T-helper 22 cell (primary cell): ENCODE measurements around the gene NUDCD2.
"Not testable (repeated sequence)": the region's sequence is repeated elsewhere in the genome, so short reads cannot be mapped to it uniquely, and the experiment has no call there.

Source experiments
- DNase-seq: peaks from one replicate; pipeline ENCODE4 v3.0.0-alpha.2; 2020; ENCODE audit warnings: low read depth

Gene NUDCD2

DNA sequence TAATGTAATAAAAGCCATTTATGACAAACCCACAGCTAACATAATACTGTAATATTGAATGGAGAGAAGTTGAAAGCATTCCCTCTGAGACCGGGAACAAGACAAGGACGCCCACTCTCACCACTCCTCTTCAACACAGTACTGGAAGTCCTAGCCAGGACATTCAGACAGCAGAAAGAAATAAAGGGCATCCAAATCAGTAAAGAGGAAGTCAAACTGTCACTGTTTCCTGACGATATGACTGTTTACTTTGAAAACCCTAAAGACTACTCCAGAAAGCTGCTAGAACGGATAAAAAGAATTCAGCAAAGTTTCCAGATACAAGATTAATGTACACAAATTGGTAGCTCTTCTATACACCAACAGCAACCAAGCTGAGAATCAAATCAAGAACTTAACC lies 33.8 kb downstream of the NUDCD2 start:
- not testable (repeated sequence) for DNase-seq

DNA sequence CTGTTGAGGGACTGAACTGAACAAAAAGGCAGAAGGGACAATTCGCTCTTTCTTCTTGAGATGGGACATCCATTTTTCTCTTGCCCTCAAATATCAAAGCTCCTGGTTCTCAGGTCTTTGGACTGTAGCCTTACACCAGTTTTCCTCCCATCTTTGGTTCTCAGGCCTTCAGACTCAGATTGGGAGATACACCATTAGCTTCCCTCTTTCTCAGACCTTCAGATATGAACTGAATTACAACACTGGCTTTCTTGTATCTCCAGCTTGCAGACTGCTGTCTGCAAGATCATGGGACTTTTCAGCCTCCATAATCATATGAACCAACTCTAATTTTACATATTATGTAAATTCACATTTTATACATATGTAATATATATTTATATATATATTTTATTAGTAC lies 35.1 kb downstream of the NUDCD2 start:
- DNase-seq, result no peak

DNA sequence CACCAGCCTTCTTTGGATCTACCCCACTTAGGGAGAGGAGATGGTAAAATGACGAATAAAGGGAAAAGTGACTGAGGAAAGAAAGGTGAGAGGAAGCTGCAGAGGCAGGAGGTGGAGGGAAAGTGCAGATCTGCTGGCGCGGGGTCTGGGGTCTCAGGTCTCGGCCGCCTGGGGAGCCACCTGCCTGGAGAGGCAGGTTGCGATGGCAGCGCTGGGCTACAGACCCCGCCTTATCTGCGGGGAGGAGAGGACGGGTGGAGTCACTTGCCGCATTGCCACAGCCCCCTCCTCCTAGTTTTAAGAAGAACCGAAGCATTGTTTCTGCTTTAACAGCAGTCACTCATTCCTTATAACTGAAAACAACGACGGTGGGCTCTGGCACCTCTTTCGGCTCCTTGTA lies 44.2 kb downstream of the NUDCD2 start:
- DNase-seq, result not testable (repeated sequence)

DNA sequence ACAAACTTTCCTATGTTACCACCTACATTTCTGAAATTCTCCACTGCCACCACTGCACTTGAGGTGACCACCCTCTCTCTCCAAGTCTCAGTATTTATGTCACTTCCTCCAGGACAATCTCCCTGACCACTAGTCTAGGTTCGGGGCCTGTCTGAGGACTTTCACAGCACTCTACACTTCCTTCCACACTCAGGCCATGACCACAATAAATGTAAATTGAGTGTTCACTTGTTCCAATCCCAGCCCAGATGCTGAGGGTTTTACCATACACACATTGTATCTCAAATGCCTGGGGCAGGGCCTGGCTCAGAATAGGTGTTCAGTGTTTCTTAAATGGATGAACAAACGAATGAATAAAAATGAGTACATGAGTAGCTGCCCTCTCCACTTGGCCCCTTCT lies 49.4 kb downstream of the NUDCD2 start:
- no peak for DNase-seq

DNA sequence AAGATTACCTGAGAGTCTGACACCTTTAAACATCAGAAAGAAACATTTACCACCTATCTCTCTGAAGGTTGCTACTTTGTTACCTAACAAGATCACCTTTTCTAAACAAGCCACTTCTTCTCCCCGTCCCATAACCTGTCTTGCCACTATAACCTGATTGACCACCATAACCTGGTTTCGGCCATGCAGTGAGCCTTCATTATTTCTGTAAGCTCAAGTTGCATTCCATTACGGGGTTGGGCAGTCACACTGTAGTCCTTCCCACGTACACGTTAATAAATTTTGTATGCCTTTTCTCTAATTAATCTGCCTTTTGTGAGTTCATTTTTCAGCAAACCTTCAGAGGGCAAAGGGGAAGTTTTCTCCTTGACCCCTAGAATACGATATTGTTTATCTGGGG lies 50.5 kb downstream of the NUDCD2 start:
- DNase-seq, result no peak

DNA sequence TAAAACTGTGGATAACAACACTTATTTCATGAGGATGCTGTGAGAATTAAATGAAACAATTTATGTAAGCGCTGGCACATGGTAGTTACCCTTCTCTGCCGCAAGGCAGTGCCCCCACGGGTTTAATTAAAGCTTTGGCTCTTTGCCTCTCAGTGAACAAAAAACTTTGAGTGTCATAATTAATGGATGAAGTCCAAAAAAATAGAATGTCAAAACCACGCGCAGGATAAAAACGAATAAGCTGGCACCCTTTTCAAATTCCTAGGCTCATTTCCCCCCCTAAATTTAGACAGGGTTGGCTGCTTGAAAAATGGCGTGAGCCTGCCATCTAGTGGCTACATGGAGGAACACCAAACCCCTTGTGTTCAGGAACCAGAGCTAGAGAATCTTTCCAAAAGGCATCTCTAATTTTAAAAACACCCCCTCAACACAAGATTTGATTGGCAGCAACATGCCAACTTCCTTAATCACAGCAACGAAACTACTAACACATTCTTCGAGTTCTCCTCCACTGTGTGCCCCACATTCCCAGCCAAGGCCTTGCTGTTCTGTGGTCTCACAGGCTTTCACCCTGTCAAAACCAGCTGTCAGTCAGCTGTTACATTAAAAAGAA lies 51.5 kb downstream of the NUDCD2 start:
- DNase-seq, result peak; percentile 15

DNA sequence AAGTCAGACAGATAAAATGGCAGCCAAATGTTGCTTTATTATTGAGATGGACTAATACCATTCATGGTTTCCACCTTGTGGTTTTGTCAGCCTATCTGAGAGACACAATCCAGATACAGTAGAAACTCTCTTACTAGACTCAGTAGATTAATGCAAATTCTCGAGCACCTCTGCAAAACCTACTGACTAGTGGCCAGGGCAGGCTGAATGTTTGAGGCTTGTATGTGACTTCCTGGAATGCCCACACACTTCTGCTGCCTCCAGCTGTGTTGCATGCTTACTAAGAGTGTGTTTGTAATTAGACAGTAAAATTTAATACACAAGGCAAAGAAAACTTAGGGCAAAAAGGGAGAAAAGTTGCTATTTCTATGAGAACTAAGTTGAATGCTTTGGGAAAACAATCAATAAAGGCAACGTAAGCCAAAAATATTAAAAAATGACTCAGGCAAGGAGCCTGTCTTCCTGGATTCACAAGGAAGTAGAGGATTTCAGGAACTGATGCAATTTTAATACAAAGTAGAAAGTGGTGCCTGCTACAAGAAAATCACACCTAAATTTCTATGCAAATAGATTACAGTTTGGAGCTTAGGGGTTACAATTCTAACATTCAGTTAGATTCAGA lies 52.8 kb downstream of the NUDCD2 start:
- no peak for DNase-seq

DNA sequence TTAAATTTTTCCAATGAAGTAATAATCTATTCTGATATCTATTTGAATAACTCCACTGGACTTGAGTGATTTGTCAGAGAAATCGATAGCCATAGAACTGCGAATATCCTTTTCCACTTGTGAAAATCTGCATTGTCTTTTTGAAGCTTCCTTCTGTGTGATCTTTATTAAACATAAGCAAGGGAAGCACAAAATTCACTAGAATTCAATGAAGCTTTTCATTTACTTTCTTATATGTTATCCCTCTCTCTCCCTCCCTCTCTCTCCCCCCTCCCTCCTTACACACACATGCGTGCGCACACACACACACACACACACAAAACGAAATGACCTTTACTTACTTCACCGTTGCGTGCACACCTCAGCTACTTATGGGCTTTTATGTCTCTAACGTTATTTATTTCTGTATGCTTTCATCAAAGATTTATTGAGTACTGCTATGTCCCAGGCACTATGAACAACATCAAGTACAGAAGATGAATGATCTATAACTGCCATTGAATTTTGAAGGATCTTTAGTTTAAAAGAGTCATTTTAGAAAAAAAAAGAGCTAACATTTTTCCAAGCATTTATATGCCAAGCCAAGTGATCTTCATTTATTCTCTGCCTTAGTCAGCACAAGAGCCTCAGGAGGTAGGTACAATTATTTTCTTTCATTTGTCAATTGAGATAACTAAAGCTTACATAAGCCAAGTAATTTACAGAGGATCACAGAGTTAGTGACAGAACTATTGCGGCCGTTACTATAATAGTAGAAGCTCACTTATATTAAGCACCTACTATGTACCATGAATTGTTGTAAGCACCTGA lies 55.3 kb downstream of the NUDCD2 start:
- DNase-seq, result no peak

DNA sequence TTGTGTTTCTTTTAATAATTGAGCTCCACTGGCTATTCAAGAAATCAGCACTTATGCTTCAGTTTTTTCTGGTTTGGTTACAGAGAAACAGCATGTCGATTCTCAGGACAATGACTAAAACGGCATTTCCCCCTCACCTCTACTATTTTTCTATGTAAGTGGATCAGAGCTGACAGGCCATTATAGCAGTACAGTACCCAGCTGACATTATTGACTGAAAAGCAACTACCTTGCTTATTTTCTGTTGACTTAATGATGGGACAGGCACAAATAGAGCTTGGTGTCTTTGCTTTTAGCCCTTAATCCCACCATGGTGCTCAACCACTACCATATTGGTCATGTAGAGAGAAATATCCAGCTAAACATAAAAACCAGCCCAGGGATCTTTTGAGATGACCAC lies 57.9 kb downstream of the NUDCD2 start:
- no peak for DNase-seq

DNA sequence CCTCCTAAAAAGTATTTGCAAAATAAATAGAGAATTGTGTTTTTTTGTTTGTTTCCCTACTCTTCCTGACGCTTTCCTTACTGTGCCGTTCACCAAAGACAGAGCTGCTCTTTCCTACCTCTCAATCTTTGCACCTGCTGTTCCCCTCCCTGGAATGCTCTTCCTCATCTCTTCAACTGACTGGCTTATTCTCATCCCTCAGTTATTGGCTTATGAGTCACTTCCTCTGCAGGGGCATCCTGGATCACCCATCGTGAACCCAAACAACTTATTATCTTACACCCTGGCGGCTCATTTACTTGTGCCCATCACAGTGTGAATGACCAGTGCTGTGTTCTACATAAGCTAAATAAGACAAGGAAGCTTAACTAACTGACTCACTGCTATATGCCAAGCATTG lies 58.6 kb downstream of the NUDCD2 start:
- DNase-seq, result no peak

DNA sequence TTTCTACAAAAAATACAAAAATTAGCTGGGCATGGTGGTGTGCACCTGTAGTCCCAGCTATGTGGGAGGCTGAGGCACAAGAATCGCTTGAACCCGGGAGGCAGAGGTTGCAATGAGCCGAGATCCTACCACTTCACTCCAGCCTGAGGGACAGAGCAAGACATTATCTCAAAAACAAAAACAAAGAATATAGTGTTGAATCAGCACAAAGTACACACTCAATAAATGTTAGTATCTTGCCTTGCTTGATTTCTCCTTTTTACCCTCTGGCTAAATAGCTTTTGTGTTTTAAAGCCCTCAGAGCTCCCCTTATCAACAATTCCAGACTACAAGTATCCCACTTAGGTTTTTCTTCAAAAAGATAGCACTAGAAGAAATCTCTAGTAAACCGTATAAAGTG lies 60.0 kb downstream of the NUDCD2 start:
- no peak for DNase-seq

DNA sequence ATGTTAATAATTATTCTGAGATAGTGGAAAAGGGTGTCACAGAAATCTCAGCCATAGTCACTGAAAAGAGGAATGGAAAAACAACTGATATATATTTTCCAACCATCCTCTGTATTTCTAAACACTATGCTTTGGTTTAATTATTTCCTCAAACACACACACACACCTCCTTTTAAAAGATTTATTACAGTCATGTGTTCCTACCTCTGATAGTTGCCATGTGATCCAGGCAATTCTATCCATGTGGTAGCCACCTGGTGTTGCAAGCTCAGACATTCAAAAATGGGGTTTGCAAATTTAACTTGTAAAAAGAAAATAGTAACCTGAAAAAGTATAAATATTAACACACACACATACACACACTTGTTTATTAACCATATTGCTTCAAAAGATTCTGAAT lies 62.5 kb downstream of the NUDCD2 start:
- DNase-seq, result no peak

DNA sequence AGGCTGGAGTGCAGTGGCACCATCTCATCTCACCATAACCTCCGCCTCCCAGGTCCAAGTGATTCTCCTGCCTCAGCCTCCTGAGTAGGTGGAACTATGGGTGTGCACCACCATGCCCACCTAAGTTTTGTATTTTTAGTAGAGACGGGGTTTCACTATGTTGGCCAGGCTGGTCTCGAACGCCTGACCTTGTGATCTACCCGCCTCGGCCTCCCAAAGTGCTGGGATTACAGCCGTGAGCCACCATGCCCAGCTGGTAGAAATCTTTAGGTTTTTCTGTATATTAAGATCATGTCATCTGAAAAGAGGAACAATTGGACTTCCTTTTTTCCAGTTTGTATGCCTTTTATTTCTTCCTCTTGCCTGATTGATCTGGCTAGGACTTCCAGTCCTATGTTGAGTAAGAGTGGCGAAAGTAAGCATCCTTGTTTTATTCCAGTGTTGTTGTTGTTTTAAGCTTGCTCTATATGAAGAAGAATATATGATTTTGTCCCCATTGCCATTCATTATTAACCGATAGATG lies 63.0 kb downstream of the NUDCD2 start:
- DNase-seq, result not testable (repeated sequence)
